Measurements from ENCODE around the gene TNS3.

Gene TNS3

DNA sequence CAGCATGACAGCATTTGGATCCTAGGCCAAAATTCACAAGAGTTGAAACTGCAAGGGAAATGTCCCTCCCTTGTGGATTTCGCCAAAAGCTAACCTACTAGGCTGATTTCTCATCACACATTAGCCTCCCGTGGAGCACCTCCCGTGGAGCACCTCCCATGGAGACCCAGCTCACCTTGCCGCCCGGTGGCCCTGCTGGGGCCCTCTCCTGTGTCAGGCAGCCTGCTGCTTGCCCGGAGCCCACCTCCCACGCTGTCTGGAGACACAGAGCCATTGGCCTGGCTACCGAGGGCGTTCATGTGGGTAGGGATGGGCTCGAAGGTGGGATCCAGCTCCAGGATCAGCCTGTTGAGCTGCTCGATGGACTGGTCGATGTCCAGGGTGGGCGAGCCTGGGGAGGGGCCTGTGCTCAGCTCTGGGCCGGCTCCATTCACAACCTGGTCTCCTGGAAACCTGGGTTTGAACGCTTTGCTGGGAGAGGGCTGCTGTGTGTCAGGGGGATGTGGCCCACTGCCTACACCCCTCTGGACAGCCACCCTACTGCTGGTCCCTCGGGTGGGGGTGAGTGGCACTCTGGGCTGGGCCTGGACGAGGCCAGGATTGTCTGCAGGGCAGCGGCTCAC lies 213.6 kb downstream of the TNS3 start:
- DNase-seq (ENCODE audit: low read depth in 2 of 2): no peak

DNA sequence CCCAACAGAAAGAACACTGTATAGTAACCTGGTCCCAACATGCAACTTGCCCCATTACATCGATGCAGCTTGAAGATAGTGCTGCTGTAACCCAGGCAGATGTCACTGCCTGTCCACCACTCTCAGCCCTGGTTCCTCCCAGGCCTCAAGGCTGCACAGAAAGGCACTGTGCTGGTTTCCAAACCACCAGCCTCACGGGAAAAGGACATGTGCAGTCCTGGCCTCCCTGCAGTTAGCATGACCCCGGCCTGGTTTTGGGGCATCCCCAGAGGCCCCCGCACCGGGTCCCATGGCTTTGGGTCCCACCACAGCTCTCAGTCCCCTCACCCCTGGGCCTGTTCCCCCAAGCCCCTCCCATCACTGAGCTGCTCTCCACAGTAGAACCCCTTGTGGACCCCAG lies 214.5 kb downstream of the TNS3 start:
- no peak for DNase-seq (ENCODE audit: low read depth in 2 of 2)

DNA sequence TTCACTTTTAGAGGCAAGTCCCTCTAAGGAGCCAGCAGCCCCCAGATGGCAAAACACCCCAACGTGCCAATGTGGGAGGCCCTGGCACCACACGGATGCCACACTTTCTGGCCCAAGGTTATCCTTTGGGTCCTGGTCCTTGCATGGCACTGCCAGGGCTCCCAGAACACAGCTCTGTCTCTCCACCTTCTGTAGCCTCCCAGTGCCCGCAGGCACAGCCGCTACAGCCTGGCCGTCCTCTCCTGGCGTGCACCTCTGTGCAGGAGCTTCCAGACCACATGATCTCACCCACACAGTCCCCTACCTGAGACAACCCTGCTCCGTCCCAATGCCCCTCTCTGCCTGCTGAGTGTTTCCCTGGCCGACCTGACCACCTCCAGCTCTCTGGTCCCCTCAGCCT lies 215.0 kb downstream of the TNS3 start:
- no peak for DNase-seq (ENCODE audit: low read depth in 2 of 2)

GRCh38 chr7:47366211-47366610 lies 215.7 kb downstream of the TNS3 start:
- no peak for DNase-seq (ENCODE audit: low read depth in 2 of 2)

DNA sequence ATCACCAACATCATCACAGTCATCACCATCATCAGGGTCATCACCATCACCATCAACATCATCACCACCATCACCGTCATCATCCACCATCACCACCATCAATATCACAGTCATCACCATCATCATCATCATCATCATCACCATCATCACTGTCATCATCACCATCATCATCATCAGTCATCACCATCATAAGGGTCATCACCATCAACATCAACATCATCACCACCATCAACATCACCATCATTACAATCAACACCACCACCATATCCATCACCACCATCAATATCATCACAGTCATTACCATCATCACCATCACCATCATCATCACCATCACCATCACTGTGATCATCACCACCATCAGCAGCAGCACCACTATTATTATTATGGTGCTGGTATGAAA lies 218.9 kb downstream of the TNS3 start:
- DNase-seq (ENCODE audit: low read depth in 2 of 2): no peak

DNA sequence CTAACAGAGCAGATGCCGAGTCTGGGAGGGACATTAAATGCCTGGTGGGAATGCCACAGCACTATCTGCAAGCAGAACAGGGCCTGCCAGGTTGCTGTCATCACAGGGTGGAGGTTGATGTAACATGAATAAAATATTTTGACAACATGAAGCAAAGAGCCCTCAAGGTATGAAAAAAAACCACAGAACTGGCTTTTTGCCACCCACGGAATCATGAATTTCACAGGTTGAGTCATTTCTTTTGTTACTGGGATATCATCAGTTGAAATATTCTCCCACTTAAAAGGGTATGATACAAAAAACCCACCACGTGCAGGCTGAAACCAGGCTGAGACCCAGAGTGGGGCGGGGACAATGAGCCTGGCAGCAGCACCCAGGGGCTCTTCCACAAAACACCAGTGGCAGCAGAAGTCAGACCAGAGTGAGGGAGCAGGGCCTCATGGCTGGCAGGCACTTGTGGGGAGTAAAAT lies 220.1 kb downstream of the TNS3 start:
- DNase-seq (ENCODE audit: low read depth in 2 of 2): no peak

GRCh38 chr7:47361236-47361635 lies 220.7 kb downstream of the TNS3 start:
- DNase-seq (ENCODE audit: low read depth in 2 of 2): no peak

- no peak for DNase-seq (ENCODE audit: low read depth in 2 of 2)
Observed at GRCh38 chr7:47360301-47360900, 221.5 kb downstream of the TNS3 start.

GRCh38 chr7:47358944-47359588 lies 222.8 kb downstream of the TNS3 start:
- DNase-seq (ENCODE audit: low read depth in 2 of 2): no peak

DNA sequence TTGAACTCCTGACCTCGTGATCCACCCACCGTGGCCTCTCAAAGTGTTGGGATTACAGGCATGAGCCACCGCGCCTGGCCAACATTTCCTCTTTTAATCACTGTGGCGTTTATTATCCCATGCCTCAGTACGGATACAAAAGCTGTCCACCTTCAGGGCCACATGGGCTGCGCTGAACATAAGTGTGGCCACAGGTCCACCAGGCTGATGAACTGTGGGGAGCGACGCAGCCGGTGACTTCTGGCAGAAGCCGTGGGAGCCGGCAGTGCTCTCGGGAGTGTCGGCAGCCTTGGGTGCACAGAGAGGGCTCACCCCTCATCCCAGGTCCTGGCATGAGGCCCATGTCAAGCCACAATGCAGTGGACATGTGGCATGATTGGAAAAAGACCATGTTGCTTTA lies 223.6 kb downstream of the TNS3 start:
- no peak for DNase-seq (ENCODE audit: low read depth in 2 of 2)

- no peak for DNase-seq (ENCODE audit: low read depth in 2 of 2)
Observed at GRCh38 chr7:47357863-47358262, 224.0 kb downstream of the TNS3 start.

DNA sequence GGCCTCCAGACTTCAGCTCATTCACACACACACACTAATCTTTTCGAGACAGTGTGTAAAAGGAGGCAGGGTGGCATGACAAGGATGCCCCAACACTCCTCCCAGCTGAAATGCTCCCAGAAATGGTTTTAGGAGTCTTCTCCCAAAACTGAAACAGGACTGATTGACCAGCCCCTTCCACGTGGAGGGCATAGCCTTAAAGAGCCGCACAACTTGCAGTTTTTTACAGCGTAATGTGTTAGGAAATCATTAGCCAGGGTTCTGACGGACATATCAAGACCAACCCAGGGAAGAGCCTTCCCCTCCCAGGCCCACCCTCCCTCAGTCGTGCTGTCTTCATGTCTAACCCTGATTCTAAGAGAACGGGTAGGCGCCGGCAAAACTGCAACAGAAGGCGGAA lies 224.6 kb downstream of the TNS3 start:
- no peak for DNase-seq (ENCODE audit: low read depth in 2 of 2)

DNA sequence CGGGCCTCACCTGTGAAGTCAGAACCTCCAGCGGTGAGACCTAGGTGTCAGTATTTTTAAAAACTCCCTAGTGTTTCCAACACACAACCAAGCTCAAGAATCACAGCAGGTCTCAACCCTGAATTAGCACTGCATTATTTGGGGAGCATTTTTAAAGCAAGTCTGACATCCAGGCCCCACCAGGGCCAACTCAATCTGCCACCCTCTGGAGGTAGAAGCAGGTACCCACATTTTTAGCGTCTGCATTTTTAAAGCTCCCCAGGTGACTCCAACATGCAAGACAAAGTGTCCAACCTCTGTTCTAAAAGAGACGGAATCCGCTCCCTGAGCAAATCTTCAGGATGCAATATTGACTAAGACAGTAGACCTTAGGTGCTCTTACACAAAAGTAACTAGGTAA lies 225.7 kb downstream of the TNS3 start:
- DNase-seq (ENCODE audit: low read depth in 2 of 2): no peak

GRCh38 chr7:47355684-47356083 lies 226.2 kb downstream of the TNS3 start:
- DNase-seq (ENCODE audit: low read depth in 2 of 2): no peak

DNA sequence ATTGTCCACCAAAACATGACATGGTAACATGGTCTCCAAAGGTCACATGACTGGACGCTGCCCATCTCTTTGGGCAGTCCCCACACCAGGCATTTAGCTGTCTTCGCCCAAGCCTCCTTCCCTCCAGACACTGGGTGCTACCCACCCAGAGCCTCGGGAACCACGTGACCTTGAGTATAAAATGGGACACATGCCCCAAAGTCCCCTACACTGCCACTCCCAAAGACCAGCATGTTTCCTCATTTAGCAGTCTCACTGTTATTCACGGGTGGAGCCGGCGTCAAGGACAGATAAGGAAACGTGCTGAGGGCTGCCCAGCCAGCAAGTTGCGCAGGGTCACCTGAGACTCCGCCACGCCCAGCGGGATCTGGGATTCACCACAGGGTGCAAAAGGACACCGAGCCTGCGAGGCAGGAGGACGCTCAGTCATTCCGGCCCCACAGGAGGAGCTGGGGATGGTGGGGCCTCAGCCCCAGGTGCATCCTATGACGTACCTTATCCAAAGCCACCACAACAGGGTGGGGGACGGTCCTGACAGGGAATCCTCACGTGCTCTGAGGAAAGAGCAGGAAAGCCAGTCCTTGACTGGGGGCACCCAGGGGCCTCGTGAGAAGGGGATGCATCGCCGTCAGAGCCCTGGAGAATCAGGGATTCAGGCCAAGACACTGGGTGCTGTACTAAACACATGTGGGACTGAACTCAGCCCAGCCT lies 226.9 kb downstream of the TNS3 start:
- DNase-seq (ENCODE audit: low read depth in 2 of 2): no peak

DNA sequence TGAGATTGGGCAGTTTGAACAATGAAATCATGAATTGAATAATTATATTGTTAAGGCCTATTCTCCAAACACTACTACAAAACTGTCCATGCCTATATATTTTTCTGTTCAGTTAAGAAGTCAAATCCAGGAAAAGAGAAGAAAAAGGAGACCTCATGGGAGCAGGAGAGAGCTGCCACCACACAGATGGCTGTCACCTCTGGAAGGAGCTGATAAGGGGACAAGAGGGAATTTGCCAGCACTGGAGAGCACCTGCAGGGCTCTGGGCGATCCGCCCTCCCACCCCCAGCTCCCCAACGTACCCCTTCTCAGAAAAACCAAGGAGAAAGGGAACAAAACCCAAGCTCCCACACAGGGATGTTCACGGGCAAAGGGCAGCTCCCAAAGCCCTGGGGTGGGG lies 227.8 kb downstream of the TNS3 start:
- DNase-seq (ENCODE audit: low read depth in 2 of 2): no peak

DNA sequence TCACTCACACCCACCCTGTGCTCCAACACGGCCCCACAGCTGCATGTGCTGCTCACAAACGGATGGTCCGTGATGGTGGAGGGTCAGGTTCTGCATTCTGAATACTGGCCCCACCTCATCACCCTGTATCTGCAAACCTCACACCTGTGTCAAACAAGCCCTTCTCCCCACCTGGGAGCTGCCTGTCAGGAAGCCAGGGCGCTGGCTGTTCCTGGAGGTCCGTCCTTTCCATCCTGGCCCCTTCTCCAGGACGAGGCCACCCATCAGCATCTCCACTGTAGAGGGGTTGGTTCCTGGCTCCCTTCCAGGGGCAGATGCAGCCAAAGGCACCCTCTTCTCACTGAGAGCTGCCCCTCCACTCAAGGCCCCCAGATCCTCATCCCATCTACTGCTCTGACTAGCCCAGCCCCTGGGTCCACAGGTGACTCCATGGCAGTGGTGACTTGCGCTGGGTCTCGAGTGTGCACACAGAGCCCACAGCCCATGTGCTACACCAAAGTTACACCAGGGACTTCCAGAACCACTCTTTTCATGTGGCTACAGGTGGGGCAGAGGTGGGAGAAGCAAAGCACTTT lies 229.4 kb downstream of the TNS3 start:
- DNase-seq (ENCODE audit: low read depth in 2 of 2): no peak

DNA sequence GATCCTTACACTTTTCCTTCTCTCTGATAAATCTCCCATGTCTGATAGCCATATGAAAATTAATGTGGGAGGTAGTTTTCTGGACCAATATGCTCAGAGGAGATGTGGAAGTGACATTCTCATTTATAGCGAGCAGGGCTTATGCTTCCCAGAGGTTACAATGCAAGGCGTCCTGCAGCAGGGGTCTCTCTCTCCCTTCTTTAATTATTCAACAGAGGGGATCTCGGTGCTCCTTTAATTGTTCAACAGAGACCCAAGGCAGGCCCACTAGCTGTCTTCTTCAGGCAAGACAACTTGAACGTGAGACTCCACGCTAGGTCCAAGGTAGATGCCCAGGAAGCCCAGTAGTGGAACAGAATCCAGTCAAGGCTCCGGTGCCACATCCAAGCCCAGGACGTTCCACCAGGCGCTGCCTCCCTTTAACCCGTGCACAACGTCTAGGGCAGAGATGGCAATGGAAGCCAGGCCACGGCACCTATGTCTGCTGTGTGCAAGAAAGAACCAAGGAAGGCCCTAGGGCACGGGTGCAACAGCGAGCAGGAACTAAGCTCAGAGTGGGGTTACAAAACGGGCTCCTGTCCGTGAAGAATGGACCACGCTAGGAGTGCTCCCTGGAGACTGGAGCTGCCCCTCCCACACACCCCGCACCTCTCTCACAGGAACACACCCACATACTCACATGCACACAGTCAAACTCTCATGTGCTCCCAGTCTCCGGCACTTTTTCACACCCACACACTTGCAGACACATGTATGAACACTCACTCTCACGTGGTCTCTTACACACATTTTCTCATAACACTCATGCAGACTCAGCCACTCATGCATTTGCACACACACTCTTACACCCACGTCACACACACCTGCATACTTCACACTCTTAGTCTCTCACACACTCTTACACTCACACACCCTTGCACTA lies 230.4 kb downstream of the TNS3 start:
- no peak for DNase-seq (ENCODE audit: low read depth in 2 of 2)

DNA sequence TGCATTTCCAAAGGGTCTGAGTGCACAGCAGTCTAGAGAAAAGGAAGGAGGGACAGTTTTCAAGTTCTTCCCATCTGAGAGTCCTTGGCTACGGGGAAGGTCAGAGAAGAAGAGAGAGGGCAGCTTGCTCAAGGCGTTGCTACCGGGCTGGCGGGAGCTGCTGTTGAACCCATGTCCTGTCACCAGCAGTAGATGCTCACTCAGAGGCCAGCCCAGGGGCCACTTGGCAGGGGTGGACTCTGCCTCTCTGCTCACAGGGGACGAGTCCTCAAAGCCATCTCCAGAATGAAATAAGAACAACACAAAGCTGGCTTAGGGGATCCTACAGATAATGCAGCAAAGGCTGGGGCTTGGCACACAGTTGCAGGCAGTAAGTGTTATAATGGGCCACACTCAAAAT lies 231.5 kb downstream of the TNS3 start:
- no peak for DNase-seq (ENCODE audit: low read depth in 2 of 2)

- no peak for DNase-seq (ENCODE audit: low read depth in 2 of 2)
Observed at GRCh38 chr7:47349401-47349800, 232.5 kb downstream of the TNS3 start.

- no peak for DNase-seq (ENCODE audit: low read depth in 2 of 2)
Observed at GRCh38 chr7:47347816-47348385, 234.0 kb downstream of the TNS3 start.
